ENCODE results near the gene KRTAP13-2. TPM values are rescaled to one million over a fixed set of nuclear protein-coding genes. Genes with fewer than 3 reads are reported as not detected.

Gene KRTAP13-2
- not detected in 2 replicates for total RNA-seq

GRCh38 chr21:30372139-30372770, at the start of gene KRTAP13-2:
Gene KRTAP13-2 (minus strand): TSS chr21:30372271. CDS start chr21:30372213, 58 bp downstream.

GRCh38 chr21:30395731-30396130, 23.7 kb upstream of the KRTAP13-2 start, which contains the start of gene KRTAP13-1:
Gene KRTAP13-1 (plus strand): TSS chr21:30396031. CDS start chr21:30396087, 56 bp downstream.

GRCh38 chr21:30348506-30348905, 23.6 kb downstream of the KRTAP13-2 start, which contains the start of gene KRTAP23-1:
Gene KRTAP23-1 (minus strand): TSS chr21:30348606. CDS start chr21:30348606, 0 bp downstream.

GRCh38 chr21:30337276-30337744, 34.8 kb downstream of the KRTAP13-2 start, which contains the start of gene KRTAP27-1:
Gene KRTAP27-1 (minus strand): TSS chr21:30337694. CDS start chr21:30337668, 26 bp downstream.

Other genes with a start within 250 kb of the KRTAP13-2 start
- gene CLDN17, start 205.5 kb downstream of the KRTAP13-2 start, total RNA-seq: under 0.01 TPM in 1 of 2 replicates, not detected in the other
- under 0.01 TPM in 2 replicates for gene CLDN8, start 156.2 kb downstream of the KRTAP13-2 start, total RNA-seq
- gene KRTAP24-1, start 89.3 kb downstream of the KRTAP13-2 start, total RNA-seq: not detected in 2 replicates
- not detected in 2 replicates for gene KRTAP25-1, start 82.8 kb downstream of the KRTAP13-2 start, total RNA-seq
- not detected in 2 replicates for gene KRTAP26-1, start 52.0 kb downstream of the KRTAP13-2 start, total RNA-seq
- not detected in 2 replicates for gene KRTAP27-1, start 34.6 kb downstream of the KRTAP13-2 start, total RNA-seq
- not detected in 2 replicates for gene KRTAP23-1, start 23.7 kb downstream of the KRTAP13-2 start, total RNA-seq
- gene KRTAP13-1, start 23.8 kb upstream of the KRTAP13-2 start, total RNA-seq: not detected in 2 replicates
- not detected in 2 replicates for gene KRTAP13-3, start 53.7 kb upstream of the KRTAP13-2 start, total RNA-seq
- gene KRTAP13-4, start 57.9 kb upstream of the KRTAP13-2 start, total RNA-seq: not detected in 2 replicates
- not detected in 2 replicates for gene KRTAP15-1, start 68.0 kb upstream of the KRTAP13-2 start, total RNA-seq
- 0.24 TPM in 1 of 2 replicates, not detected in the other for gene KRTAP19-1, start 108.1 kb upstream of the KRTAP13-2 start, total RNA-seq
- not detected in 2 replicates for gene KRTAP19-2, start 115.2 kb upstream of the KRTAP13-2 start, total RNA-seq
- gene KRTAP19-3, start 119.7 kb upstream of the KRTAP13-2 start, total RNA-seq: not detected in 2 replicates
- not detected in 2 replicates for gene KRTAP19-4, start 124.9 kb upstream of the KRTAP13-2 start, total RNA-seq
- gene KRTAP19-5, start 129.9 kb upstream of the KRTAP13-2 start, total RNA-seq: not detected in 2 replicates
- gene KRTAP19-6, start 169.6 kb upstream of the KRTAP13-2 start, total RNA-seq: not detected in 2 replicates
- gene KRTAP19-7, start 189.0 kb upstream of the KRTAP13-2 start, total RNA-seq: not detected in 2 replicates
- not detected in 2 replicates for gene KRTAP22-2, start 218.1 kb upstream of the KRTAP13-2 start, total RNA-seq
- not detected in 2 replicates for gene KRTAP6-3, start 220.2 kb upstream of the KRTAP13-2 start, total RNA-seq
- gene KRTAP6-2, start 226.6 kb upstream of the KRTAP13-2 start, total RNA-seq: not detected in 2 replicates
- not detected in 2 replicates for gene KRTAP22-1, start 228.8 kb upstream of the KRTAP13-2 start, total RNA-seq
- not detected in 2 replicates for gene KRTAP6-1, start 241.7 kb upstream of the KRTAP13-2 start, total RNA-seq
- not detected in 2 replicates for gene KRTAP20-1, start 244.2 kb upstream of the KRTAP13-2 start, total RNA-seq
- not detected in 2 replicates for gene KRTAP20-4, start 248.4 kb upstream of the KRTAP13-2 start, total RNA-seq